HepG2 (cell line): ENCODE measurements around the gene NARF. TPM values are rescaled to one million over a fixed set of nuclear protein-coding genes. Genes with fewer than 3 reads are reported as not detected.

Experiments
- ZKSCAN8 ChIP-seq: IDR thresholded peaks from 2 replicates; pipeline ENCODE4 v1.6.1; 2016; ENCODE audit warnings: borderline replicate concordance, missing genetic modification reagents, missing compliant biosample characterization
- ZNF256 ChIP-seq: sonication (generic); formaldehyde crosslinking; conservative IDR thresholded peaks from 2 replicates; pipeline ENCODE4 v1.4.0; 2020; ENCODE audit warnings: missing genetic modification reagents
- ZNF281 ChIP-seq: sonication (generic); formaldehyde crosslinking; IDR thresholded peaks from 2 replicates; pipeline ENCODE4 v1.4.0; 2020; ENCODE audit warnings: missing genetic modification reagents, borderline replicate concordance
- ZNF564 ChIP-seq: sonication (generic); formaldehyde crosslinking; IDR thresholded peaks from 2 replicates; pipeline ENCODE4 v1.8.1; 2023; ENCODE audit warnings: mild to moderate bottlenecking, missing genetic modification reagents
- ZNF597 ChIP-seq: sonication (generic); formaldehyde crosslinking; IDR thresholded peaks from 2 replicates; pipeline ENCODE4 v1.5.0; 2020; ENCODE audit warnings: missing genetic modification reagents
- polyA plus RNA-seq, 8 experiments: library from polyadenylated mRNA; depleted of rRNA in 3 of 8; stranded (reverse) in 7 of 8; unstranded in 1 of 8; fragments of >200 nt; fragmentation: Illumina TruSeq in 4 of 8; extraction: Trizol in 4 of 8; gene quantifications; 2 replicates each; pipeline versions ENCODE4 v1.2.1 to v1.2.3, GENCODE V29; 2011 to 2016; ENCODE audit warnings: low read depth in 4 of 8, missing spikeins in 1 of 8, mixed read lengths in 1 of 8; ENCODE audit not compliant: insufficient read depth in 1 of 8
- total RNA-seq, 5 experiments: library from RNA; depleted of rRNA; stranded (reverse); fragments of >200 nt; fragmentation: Illumina TruSeq; extraction: Trizol; gene quantifications; 2 replicates each; pipeline ENCODE4 v1.2.3, GENCODE V29; 2016; ENCODE audit warnings: low read depth in 1 of 5

Gene NARF
- total and polyA plus RNA-seq, 2 of the 13 experiments (the other 11 are each of a cell fraction or from before 2014, with no cell fraction given) = 61.1 to 144 TPM

GRCh38 chr17:82412535-82413520, 45.7 kb upstream of the NARF start (continued):
- TF ChIP-seq ZNF281 (CRISPR knock-in tag) = no peak; the same call in 1 of the 2 replicates
- no peak for TF ChIP-seq ZNF256 (CRISPR knock-in tag)
- TF ChIP-seq ZNF564 = no peak
- TF ChIP-seq ZKSCAN8 (CRISPR knock-in tag) = no peak
- TF ChIP-seq ZNF597 (CRISPR knock-in tag) = no peak
- TF ChIP-seq, all 625 proteins: peak for 99
